ENCODE data around the gene DEDD. TPM values are rescaled to one million over a fixed set of nuclear protein-coding genes. Genes with fewer than 3 reads are reported as not detected.

The DEDD gene
- total RNA-seq, 1 experiment from 2014 or later: 39.2 TPM

GRCh38 chr1:161165742-161166668 is 33.5 kb upstream of the DEDD start, which contains the start of gene PPOX (continued):
- TF ChIP-seq NFYB (CRISPR knock-in tag; conservative IDR thresholded peaks at IDR 0.05; ENCODE audit: low read depth) (peak; percentile 83), GRHL2 (CRISPR knock-in tag; IDR thresholded peaks at IDR 0.05; ENCODE audit: insufficient replicate concordance, severe bottlenecking) (no peak), FOXK1 (CRISPR knock-in tag; IDR thresholded peaks at IDR 0.05) (peak; percentile 89), ZNF416 (CRISPR knock-in tag; IDR thresholded peaks at IDR 0.05) (0 out of 2 replicates have a peak, but pooled peaks have one; percentile 6), ZNF396 (CRISPR knock-in tag; IDR thresholded peaks at IDR 0.05; ENCODE audit: borderline replicate concordance) (no peak), ZBTB21 (CRISPR knock-in tag; IDR thresholded peaks at IDR 0.05; ENCODE audit: borderline replicate concordance) (no peak), SOX15 (CRISPR knock-in tag; IDR thresholded peaks at IDR 0.05) (no peak)
- TF ChIP-seq, protein P1, sequence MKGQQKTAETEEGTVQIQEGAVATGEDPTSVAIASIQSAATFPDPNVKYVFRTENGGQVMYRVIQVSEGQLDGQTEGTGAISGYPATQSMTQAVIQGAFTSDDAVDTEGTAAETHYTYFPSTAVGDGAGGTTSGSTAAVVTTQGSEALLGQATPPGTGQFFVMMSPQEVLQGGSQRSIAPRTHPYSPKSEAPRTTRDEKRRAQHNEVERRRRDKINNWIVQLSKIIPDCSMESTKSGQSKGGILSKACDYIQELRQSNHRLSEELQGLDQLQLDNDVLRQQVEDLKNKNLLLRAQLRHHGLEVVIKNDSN (CRISPR knock-in tag; IDR thresholded peaks at IDR 0.05): peak; percentile 64; the same call in 1 of the 2 replicates

GRCh38 chr1:161164901-161165610 is 32.6 kb upstream of the DEDD start:
- DNase-seq (ENCODE audit: low spot score) (no peak), ATAC-seq (no peak)
- H3K4me3 Mint-ChIP-seq: peak overlapping the region; percentile 79
- H3K27me3 Mint-ChIP-seq (ENCODE audit: low read depth): no peaks in the 10 kb centered on the region
- ChIA-PET POLR2A (interaction anchor here (1.7 to 2.5 kb wide), 2 partner anchors 12 to 32 kb away, joined by 8 to 13 read pairs; partner anchors contain the start of genes DEDD and UFC1), CTCF (interaction anchor here (0.6 to 2.8 kb wide), 22 partner anchors 7 to 275 kb away, joined by 3 to 41 read pairs (median 5); partner anchors contain the start of genes ADAMTS4, B4GALT3, DEDD and F11R)
- no peaks in the 10 kb centered on the region for H3K9me3 Mint-ChIP-seq
- no peak overlapping the region for H3K27ac Mint-ChIP-seq
- TF ChIP-seq FOXP4 (CRISPR knock-in tag; IDR thresholded peaks at IDR 0.05) (no peak), USF2 (CRISPR knock-in tag; IDR thresholded peaks at IDR 0.05) (no peak), ESRRA (CRISPR knock-in tag; IDR thresholded peaks at IDR 0.05; ENCODE audit: borderline replicate concordance) (no peak), NR1H2 (CRISPR knock-in tag; IDR thresholded peaks at IDR 0.05) (no peak), PRRX2 (CRISPR knock-in tag; IDR thresholded peaks at IDR 0.05) (no peak), NFYB (CRISPR knock-in tag; conservative IDR thresholded peaks at IDR 0.05; ENCODE audit: low read depth) (no peak), ELF4 (CRISPR knock-in tag; IDR thresholded peaks at IDR 0.05; ENCODE audit: low read depth) (no peak)
- TF ChIP-seq, protein P2, sequence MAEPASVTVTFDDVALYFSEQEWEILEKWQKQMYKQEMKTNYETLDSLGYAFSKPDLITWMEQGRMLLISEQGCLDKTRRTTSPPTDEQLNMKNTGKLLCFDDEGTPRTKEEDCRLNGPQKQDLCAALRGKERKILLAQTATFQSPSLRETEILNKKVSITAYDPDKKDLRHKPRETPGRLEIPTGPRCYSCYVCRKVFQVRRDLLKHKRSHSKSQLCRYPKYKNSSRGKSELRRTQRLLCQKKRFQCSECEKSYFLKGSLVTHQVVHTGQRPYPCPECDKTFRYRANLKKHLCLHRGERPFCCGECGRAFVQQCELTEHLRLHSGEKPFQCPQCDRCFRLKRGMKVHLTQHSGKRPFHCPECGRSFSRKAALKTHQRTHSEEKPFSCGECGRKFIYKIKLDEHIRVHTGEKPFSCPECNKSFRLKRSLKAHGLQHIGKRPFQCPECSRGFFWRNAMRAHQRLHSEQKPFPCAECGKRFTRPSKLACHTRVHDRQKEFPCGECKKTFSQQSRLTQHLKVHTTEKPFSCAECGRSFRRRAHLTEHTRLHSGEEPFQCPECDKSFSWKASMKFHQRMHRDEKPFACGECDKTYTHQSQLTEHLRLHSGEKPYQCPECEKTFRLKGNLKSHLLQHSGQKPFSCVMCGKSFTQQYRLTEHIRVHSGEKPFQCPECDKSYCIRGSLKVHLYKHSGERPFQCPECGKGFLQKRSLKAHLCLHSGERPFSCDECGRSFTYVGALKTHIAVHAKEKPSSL (CRISPR knock-in tag; conservative IDR thresholded peaks at IDR 0.05): no peak
- peaks cover 21% of the 10 kb centered on the region for H3K36me3 Mint-ChIP-seq
- H3K4me1 Mint-ChIP-seq: peaks cover 13% of the 10 kb centered on the region

Data from WTC11 (cell line).